ENCODE data around the gene LITAF. TPM values are rescaled to one million over a fixed set of nuclear protein-coding genes. Genes with fewer than 3 reads are reported as not detected.

Gene LITAF
- total RNA-seq, 4 donors from 2014 or later = 101 to 136 (median 112) TPM

DNA sequence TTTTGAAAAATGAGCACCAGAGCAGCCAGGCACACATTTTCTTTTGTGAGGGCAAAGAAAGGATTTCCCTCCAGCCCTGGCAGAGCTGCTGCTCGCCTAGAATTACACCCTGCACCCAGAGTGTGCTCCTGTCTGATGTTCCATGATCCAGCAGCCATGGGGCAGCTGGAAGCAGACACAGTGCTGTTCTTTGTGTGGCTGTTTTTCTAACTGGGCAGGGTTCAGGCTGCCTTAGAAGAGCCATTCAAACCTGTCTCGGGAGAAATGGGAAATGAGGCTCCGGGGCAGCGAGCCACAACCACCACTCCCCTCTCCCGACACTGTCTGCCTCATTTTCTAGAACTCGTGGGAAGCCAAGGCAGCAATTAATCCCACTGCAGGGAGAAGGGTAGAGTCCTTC, 28.9 kb downstream of the LITAF start:
- H3K27me3 ChIP-seq = no peaks in the 10 kb centered on the region

DNA sequence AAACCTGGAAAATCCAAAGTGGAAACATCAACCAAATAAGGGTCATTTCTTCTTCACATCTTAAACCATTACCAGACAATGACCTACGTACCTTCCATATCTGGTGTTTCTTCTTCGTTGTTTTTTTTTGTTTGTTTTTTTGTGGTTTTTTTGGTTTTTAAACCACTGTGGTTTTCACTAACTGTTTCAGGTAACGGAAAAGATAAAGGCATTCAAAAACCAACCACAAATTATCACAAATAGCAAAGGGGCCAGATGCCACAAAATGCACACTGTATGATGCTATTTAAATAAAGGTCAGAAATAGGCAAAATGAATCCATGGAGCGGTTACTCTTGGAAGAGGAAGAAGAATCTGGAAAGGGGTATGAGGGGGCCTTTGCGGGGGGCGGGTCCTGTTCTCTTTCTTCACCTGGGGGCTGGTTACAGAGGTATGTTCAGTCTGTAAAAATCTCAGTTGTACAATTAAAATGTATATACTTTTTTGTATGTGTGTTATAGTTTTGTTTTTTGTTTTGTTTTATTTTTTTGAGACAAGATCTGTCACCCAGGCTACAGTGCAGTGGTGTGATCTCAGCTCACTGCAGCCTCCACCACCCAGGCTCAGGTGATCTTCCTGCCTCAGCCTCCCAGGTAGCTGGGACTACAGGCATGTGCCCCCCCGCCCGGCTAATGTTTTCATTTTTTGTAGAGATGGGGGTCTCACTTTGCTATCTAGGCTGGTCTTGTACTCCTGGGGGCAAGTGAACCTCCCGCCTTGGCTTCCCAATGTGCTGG, 29.6 kb downstream of the LITAF start:
- no peak for DNase-seq
- H3K9me3 ChIP-seq = no peaks in the 10 kb centered on the region
- peaks cover 7 to 10% of the 10 kb centered on the region in 2 donors for H3K4me1 ChIP-seq
- 90 to 92% methylated on average over 9 of the region's 9 CpGs for WGBS, 2 donors
- intact Hi-C loops (cut with DNase I) = no loop called here
- no peak for TF ChIP-seq POLR2A (IDR thresholded peaks at IDR 0.05)
- TF ChIP-seq, protein P1, sequence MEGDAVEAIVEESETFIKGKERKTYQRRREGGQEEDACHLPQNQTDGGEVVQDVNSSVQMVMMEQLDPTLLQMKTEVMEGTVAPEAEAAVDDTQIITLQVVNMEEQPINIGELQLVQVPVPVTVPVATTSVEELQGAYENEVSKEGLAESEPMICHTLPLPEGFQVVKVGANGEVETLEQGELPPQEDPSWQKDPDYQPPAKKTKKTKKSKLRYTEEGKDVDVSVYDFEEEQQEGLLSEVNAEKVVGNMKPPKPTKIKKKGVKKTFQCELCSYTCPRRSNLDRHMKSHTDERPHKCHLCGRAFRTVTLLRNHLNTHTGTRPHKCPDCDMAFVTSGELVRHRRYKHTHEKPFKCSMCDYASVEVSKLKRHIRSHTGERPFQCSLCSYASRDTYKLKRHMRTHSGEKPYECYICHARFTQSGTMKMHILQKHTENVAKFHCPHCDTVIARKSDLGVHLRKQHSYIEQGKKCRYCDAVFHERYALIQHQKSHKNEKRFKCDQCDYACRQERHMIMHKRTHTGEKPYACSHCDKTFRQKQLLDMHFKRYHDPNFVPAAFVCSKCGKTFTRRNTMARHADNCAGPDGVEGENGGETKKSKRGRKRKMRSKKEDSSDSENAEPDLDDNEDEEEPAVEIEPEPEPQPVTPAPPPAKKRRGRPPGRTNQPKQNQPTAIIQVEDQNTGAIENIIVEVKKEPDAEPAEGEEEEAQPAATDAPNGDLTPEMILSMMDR (IDR thresholded peaks at IDR 0.05) = no peak
- H3K4me3 ChIP-seq (replicated peaks in 1 of 3) = no peak overlapping the region
- no peak overlapping the region for H3K27ac ChIP-seq
- H3K36me3 ChIP-seq = peaks cover 30 to 34% of the 10 kb centered on the region in 2 donors
- H3K27me3 ChIP-seq = no peaks in the 10 kb centered on the region

More for the DNA sequence above, 28.9 kb downstream of the LITAF start:
- H3K27ac ChIP-seq = peak overlapping the region in 1 of 3 donors; percentile 47
- no peaks in the 10 kb centered on the region for H3K9me3 ChIP-seq
- H3K4me1 ChIP-seq = peaks cover 7 to 10% of the 10 kb centered on the region in 2 donors
- 33 to 35% methylated on average over 6 of the region's 6 CpGs for WGBS, 2 donors
- TF ChIP-seq, protein P1 (IDR thresholded peaks at IDR 0.05) = no peak
- TF ChIP-seq POLR2A (IDR thresholded peaks at IDR 0.05) = no peak
- peaks cover 23 to 28% of the 10 kb centered on the region in 2 donors for H3K36me3 ChIP-seq
- intact Hi-C loops (cut with DNase I) = no loop called here
- peak; percentile 18 to 22 for DNase-seq
- H3K4me3 ChIP-seq (replicated peaks in 1 of 3) = no peak overlapping the region

DNA sequence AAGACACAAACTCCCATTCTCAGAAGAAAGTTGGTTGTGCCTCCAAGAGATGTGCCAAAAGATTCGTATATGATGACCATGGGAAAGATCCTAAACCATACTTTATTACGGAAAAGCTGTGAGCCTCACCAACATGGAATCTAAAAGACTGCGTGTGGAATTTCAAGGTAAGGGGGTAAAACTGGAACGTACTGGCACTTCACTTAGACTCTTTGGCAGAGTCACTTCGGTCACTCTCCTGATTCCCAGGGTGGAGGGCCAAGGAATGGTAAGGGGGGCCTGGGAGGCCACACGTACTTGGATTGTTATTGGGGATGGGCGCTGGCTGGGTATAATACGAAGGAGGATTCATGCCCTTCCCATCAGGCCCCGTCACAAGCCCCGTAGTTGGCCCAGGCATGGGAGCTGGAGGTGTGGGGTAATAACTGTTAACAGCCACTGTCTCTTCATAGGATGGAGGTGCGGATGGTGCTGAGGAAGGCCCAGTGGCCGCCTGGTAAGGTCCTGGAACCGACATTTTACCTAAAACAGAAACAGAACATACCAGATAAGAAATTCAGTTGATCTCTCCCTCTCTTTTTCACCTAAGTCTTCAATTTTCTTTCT, 30.4 kb downstream of the LITAF start:
- Histone ChIP-seq H3K36me3 (peaks cover 34 to 41% of the 10 kb centered on the region in 2 donors), H3K27ac (no peak overlapping the region), H3K27me3 (no peaks in the 10 kb centered on the region), H3K4me1 (peaks cover 7 to 10% of the 10 kb centered on the region in 2 donors), H3K4me3 (replicated peaks in 1 of 3) (no peak overlapping the region), H3K9me3 (no peaks in the 10 kb centered on the region)
- WGBS, 2 donors = 96 to 97% methylated on average over 13 of the region's 13 CpGs
- no peak for DNase-seq
- intact Hi-C loops (cut with DNase I) = no loop called here
- TF ChIP-seq, protein P1 (IDR thresholded peaks at IDR 0.05) = no peak
- no peak for TF ChIP-seq POLR2A (IDR thresholded peaks at IDR 0.05)

DNA sequence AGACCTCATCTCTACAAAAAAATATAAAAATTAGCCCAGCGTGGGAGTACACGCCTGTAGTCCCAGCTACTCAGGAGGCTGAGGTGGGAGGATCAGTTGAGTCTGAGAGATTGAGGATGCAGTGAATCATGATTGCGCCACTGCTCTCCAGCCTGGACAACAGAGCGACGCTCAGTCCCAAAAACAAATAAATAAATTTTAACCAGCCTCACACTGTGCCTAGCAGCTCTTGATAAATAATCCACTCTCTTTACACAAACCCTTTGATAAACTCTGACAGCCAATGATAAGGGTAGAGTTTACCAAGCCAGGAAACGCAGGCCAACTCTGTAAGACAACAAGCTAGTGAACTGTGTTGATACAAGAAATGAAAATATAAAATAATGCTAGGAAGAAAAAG, 32.7 kb downstream of the LITAF start:
- H3K4me3 ChIP-seq (replicated peaks in 1 of 3) = no peak overlapping the region
- H3K9me3 ChIP-seq = no peaks in the 10 kb centered on the region
- H3K27me3 ChIP-seq = no peaks in the 10 kb centered on the region
- WGBS, 2 donors = 94% methylated on average over 6 of the region's 6 CpGs
- no peak for TF ChIP-seq POLR2A (IDR thresholded peaks at IDR 0.05)
- TF ChIP-seq, protein P1 (IDR thresholded peaks at IDR 0.05) = no peak
- DNase-seq = no peak
- peaks cover 7 to 10% of the 10 kb centered on the region in 2 donors for H3K4me1 ChIP-seq
- no peak overlapping the region for H3K27ac ChIP-seq
- intact Hi-C loops (cut with DNase I) = no loop called here
- H3K36me3 ChIP-seq = peaks cover 54 to 61% of the 10 kb centered on the region in 2 donors

DNA sequence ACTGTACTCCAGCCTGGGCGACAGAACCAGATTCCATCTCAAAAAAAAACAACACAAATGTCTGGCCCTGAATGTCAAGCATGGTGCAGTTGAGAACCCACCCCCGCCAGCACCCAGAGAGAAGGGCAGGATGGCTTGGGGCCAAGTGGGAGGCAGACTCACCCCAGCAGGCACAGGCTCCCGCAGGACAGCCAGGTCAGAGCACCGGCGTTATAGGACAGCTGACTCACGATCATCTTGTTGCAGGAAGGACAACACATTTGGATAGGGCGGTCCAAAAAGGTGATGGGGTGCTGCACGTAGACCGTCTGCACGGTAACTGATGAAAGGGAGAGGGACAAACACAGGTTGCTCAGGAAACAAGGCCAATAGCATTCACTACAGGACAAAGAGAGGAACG, 33.3 kb downstream of the LITAF start:
- intact Hi-C loops (cut with DNase I) = no loop called here
- no peak for DNase-seq
- H3K27ac ChIP-seq = no peak overlapping the region
- WGBS, 2 donors = 83 to 87% methylated on average over 11 of the region's 11 CpGs
- no peaks in the 10 kb centered on the region for H3K27me3 ChIP-seq
- no peaks in the 10 kb centered on the region for H3K9me3 ChIP-seq
- TF ChIP-seq, protein P1 (IDR thresholded peaks at IDR 0.05) = no peak
- TF ChIP-seq POLR2A (IDR thresholded peaks at IDR 0.05) = no peak
- no peak overlapping the region for H3K4me3 ChIP-seq (replicated peaks in 1 of 3)
- H3K36me3 ChIP-seq = peaks cover 60 to 67% of the 10 kb centered on the region in 2 donors
- H3K4me1 ChIP-seq = peaks cover 7 to 10% of the 10 kb centered on the region in 2 donors
